Measurements from ENCODE around the gene CUBN. TPM values are rescaled to one million over a fixed set of nuclear protein-coding genes. Genes with fewer than 3 reads are reported as not detected.

Gene CUBN
- total and polyA plus RNA-seq, 10 of the 15 experiments (the other 5 are each of a cell fraction or from before 2014, with no cell fraction given) = under 0.01 to 0.14 (median 0.02) TPM; not detected in 6

DNA sequence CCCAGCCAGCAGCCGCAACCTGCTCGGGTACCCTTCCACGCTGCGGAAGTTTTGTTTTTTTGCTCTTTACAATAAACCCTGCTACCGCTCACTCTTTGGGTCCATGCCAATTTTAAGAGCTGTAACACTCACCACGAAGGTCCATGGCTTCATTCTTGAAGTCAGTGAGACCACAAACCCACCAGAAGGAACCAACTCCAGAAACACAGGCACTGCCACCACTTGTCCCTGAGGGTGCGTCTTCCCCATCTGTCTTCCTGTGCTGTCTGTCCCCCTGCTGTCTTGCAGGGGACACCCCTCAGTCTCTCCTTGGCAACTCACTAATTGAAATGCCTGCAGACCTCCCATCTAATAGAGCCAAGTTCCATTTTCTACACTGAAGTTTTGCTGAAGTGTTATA, 263.8 kb downstream of the CUBN start:
- FAIRE-seq (no peak), DNase-seq (ENCODE audit: low read depth, low spot score) (no peak), ATAC-seq (no peak)
- intact Hi-C loops (cut with micrococcal nuclease; ENCODE audit: unreplicated experiment) (no loop called here), in situ Hi-C loops (cut with MboI) (no loop called here)
- no peak overlapping the region for H2AFZ ChIP-seq (ENCODE audit: control insufficient read depth, low read depth, low read length)
- H3K4me3 ChIP-seq = no peak overlapping the region
- no peak for TF ChIP-seq CBX3 (IDR thresholded peaks at IDR 0.05; ENCODE audit: borderline replicate concordance, low read depth)
- no peak for TF ChIP-seq ATF3 (IDR thresholded peaks at IDR 0.05; ENCODE audit: borderline replicate concordance, extremely low read depth, low read depth, low read length)
- TF ChIP-seq WRNIP1 (IDR thresholded peaks at IDR 0.05; ENCODE audit: borderline replicate concordance, low read depth, low read length) = no peak
- TF ChIP-seq NFIC (IDR thresholded peaks at IDR 0.05; ENCODE audit: low read depth, low read length) = no peak
- TF ChIP-seq FOS (IDR thresholded peaks at IDR 0.05; ENCODE audit: borderline replicate concordance, extremely low read depth, insufficient read length) = no peak
- no peak for TF ChIP-seq RCOR1 (conservative IDR thresholded peaks at IDR 0.05; ENCODE audit: low read depth, low read length)
- no peak for TF ChIP-seq MYB (IDR thresholded peaks at IDR 0.05; ENCODE audit: borderline replicate concordance, low read depth, low read length)
- H3K36me3 ChIP-seq (ENCODE audit: control insufficient read depth in 2 of 2, insufficient read depth in 2 of 2, low read length in 1 of 2) = no peaks in the 10 kb centered on the region
- no peak overlapping the region for H3K27ac ChIP-seq (ENCODE audit: control insufficient read depth, insufficient read depth)
- no peaks in the 10 kb centered on the region for H3K79me2 ChIP-seq (ENCODE audit: control insufficient read depth, insufficient read depth, low read length)
- CTCF ChIA-PET = no interaction called here
- POLR2A ChIA-PET = no interaction called here
- H3K9ac ChIP-seq (ENCODE audit: control insufficient read depth, insufficient read depth, low read length) = no peak overlapping the region
- SMC1A ChIA-PET (ENCODE audit: uncharacterized antibody, unreplicated experiment) = no interaction called here
- WGBS (ENCODE audit: insufficient coverage, insufficient replicate concordance, low lambda C conversion rate, missing lambda C conversion rate) = 69% methylated on average over 7 of the region's 7 CpGs
- H3K9me3 ChIP-seq (replicated peaks; ENCODE audit: control insufficient read depth, insufficient read depth, low read length) = no peaks in the 10 kb centered on the region
- 0 out of 4 replicates have a peak, but pooled peaks cover 0 to 2% of the 10 kb centered on the region in 2 experiments for H3K27me3 ChIP-seq (replicated peaks in 1 of 2; ENCODE audit: control insufficient read depth in 2 of 2, insufficient read depth in 2 of 2, low read length in 1 of 2)
- RAD21 ChIA-PET (ENCODE audit: unreplicated experiment) = no interaction called here
- H3K4me1 ChIP-seq (ENCODE audit: control insufficient read depth, insufficient read depth, low read length) = no peaks in the 10 kb centered on the region
- H3K4me2 ChIP-seq (ENCODE audit: control insufficient read depth, insufficient read depth) = no peak overlapping the region
- H4K20me1 ChIP-seq (ENCODE audit: control insufficient read depth, insufficient read depth) = no peaks in the 10 kb centered on the region
- no TSS peak for BruUV-seq (replicated peaks)

DNA sequence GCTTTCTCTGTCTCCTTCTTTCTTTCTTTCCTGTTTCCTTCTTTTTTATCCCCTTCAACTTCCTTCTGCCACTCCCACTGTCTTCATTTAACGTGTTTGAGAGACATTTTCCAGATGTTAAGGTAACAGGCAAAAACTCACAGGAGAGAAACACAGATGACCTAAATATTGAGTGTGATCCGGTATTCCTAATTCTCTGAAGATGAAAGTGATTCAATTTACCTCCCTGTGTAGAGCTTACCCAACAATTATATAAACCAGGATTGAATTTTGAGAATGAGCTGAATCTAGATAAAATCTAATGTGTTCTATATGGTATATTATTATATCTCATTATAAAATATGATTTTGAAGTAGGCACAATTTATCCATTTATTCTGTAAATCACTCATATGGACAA, 265.8 kb downstream of the CUBN start:
- SMC1A ChIA-PET (ENCODE audit: uncharacterized antibody, unreplicated experiment) = interaction anchor here (1.1 to 1.4 kb wide), 2 partner anchors 8 to 393 kb away, joined by 3 to 5 read pairs; no protein-coding TSS in a partner anchor
- Histone ChIP-seq H3K79me2 (ENCODE audit: control insufficient read depth, insufficient read depth, low read length) (no peaks in the 10 kb centered on the region), H3K9me3 (replicated peaks; ENCODE audit: control insufficient read depth, insufficient read depth, low read length) (no peaks in the 10 kb centered on the region), H4K20me1 (ENCODE audit: control insufficient read depth, insufficient read depth) (no peaks in the 10 kb centered on the region), H3K4me3 (no peak overlapping the region), H3K4me1 (ENCODE audit: control insufficient read depth, insufficient read depth, low read length) (no peaks in the 10 kb centered on the region), H3K27ac (ENCODE audit: control insufficient read depth, insufficient read depth) (no peak overlapping the region), H3K27me3 (replicated peaks in 1 of 2; ENCODE audit: control insufficient read depth in 2 of 2, insufficient read depth in 2 of 2, low read length in 1 of 2) (0 out of 4 replicates have a peak, but pooled peaks cover 0 to 2% of the 10 kb centered on the region in 2 experiments), H3K9ac (ENCODE audit: control insufficient read depth, insufficient read depth, low read length) (no peak overlapping the region), H2AFZ (ENCODE audit: control insufficient read depth, low read depth, low read length) (no peak overlapping the region), H3K4me2 (ENCODE audit: control insufficient read depth, insufficient read depth) (no peak overlapping the region), H3K36me3 (ENCODE audit: control insufficient read depth in 2 of 2, insufficient read depth in 2 of 2, low read length in 1 of 2) (no peaks in the 10 kb centered on the region)
- POLR2A ChIA-PET = no interaction called here
- RAD21 ChIA-PET (ENCODE audit: unreplicated experiment) = no interaction called here
- intact Hi-C loops (cut with micrococcal nuclease; ENCODE audit: unreplicated experiment) = no loop called here
- TF ChIP-seq ZSCAN29 (IDR thresholded peaks at IDR 0.05) = no peak
- TF ChIP-seq WRNIP1 (IDR thresholded peaks at IDR 0.05; ENCODE audit: borderline replicate concordance, low read depth, low read length) = no peak
- no peak for TF ChIP-seq POLR2AphosphoS5 (IDR thresholded peaks at IDR 0.05; ENCODE audit: low read length)
- TF ChIP-seq RBBP5 (conservative IDR thresholded peaks at IDR 0.05) = no peak
- no peak for TF ChIP-seq ETV6 (conservative IDR thresholded peaks at IDR 0.05 in 1 of 2, IDR thresholded peaks at IDR 0.05 in 1 of 2; ENCODE audit: borderline replicate concordance in 1 of 2, low read depth in 1 of 2)
- no peak for TF ChIP-seq NFIC (IDR thresholded peaks at IDR 0.05; ENCODE audit: low read depth, low read length)
- TF ChIP-seq BRCA1 (IDR thresholded peaks at IDR 0.05; ENCODE audit: low read depth, low read length) = no peak
- TF ChIP-seq CHD2 (IDR thresholded peaks at IDR 0.05; ENCODE audit: borderline replicate concordance, low read depth, low read length) = no peak
- no peak for TF ChIP-seq POLR2AphosphoS2 (IDR thresholded peaks at IDR 0.05; ENCODE audit: low read depth, low read length)
- BruUV-seq (replicated peaks) = no TSS peak
- DNase-seq (ENCODE audit: low read depth, low spot score) (no peak), FAIRE-seq (no peak), ATAC-seq (no peak)
- in situ Hi-C loops (cut with MboI) = no loop called here
- CTCF ChIA-PET = interaction anchor here (0.6 to 1.3 kb wide), 2 partner anchors 11 to 36 kb away, joined by 3 to 4 read pairs; no protein-coding TSS in a partner anchor
- 16% methylated on average over 2 of the region's 2 CpGs for WGBS (ENCODE audit: insufficient coverage, insufficient replicate concordance, low lambda C conversion rate, missing lambda C conversion rate)

Measured in GM12878 (cell line).